Heart right ventricle (tissue), 16 donors: ENCODE results near the gene CD52. TPM values are rescaled to one million over a fixed set of nuclear protein-coding genes. Genes with fewer than 3 reads are reported as not detected.
A peak's percentile ranks its signal among the peaks of the same experiment; 100 is the strongest.

Experiments
- ATAC-seq, 8 donors: fragments of 200-7000 bp; cut with Tn5 transposase; one replicate each; pipeline ENCODE4 v1.9.1; 2020; ENCODE audit warnings: mild to moderate bottlenecking in 8 of 8, moderate library complexity in 8 of 8, moderate number of reproducible peaks in 1 of 8
- DNase-seq, 2 donors: peaks; one replicate each; pipeline ENCODE4 v3.0.0-alpha.2; 2020
- H3K27ac ChIP-seq, 10 donors: fragments of 200-600 bp; sonication (generic) in 2 of 10; one replicate each; pipeline versions ENCODE4 v1.5.0 to v1.8.0; 2020 to 2022; ENCODE audit warnings: mild to moderate bottlenecking in 3 of 10
- H3K27me3 ChIP-seq, 7 donors: fragments of 200-600 bp; one replicate each; pipeline ENCODE4 v1.8.0; 2021 to 2022; ENCODE audit warnings: mild to moderate bottlenecking in 2 of 7
- H3K36me3 ChIP-seq, 9 donors: fragments of 200-600 bp; sonication (generic) in 1 of 9; one replicate each; pipeline versions ENCODE4 v1.5.0 to v1.8.0; 2020 to 2022; ENCODE audit warnings: mild to moderate bottlenecking in 2 of 9
- H3K4me1 ChIP-seq, 9 donors: fragments of 200-600 bp; sonication (generic) in 1 of 9; one replicate each; pipeline versions ENCODE4 v1.5.0 to v1.8.0; 2020 to 2022; ENCODE audit warnings: mild to moderate bottlenecking in 4 of 9
- H3K4me3 ChIP-seq, 10 donors: fragments of 200-600 bp; sonication (generic) in 2 of 10; one replicate each; pipeline versions ENCODE4 v1.5.0 to v1.8.0; 2020 to 2022; ENCODE audit warnings: mild to moderate bottlenecking in 7 of 10, moderate library complexity in 2 of 10
- H3K9me3 ChIP-seq, 11 donors: fragments of 200-600 bp in 10 of 11; sonication (generic) in 2 of 11; one replicate each; pipeline versions ENCODE4 v1.5.0 to v1.8.0; 2013 to 2022; ENCODE audit warnings: mild to moderate bottlenecking in 2 of 11, control low read depth in 1 of 11, moderate library complexity in 1 of 11
- WGBS, 2 donors: extraction: QIAGEN DNeasy Blood & Tissue Kit; methylation state at CpG; one replicate each; pipeline ENCODE4 v1.1.7; 2013; ENCODE audit warnings: inconsistent platforms in 1 of 2; 5-methylcytosine and 5-hydroxymethylcytosine counted together
- intact Hi-C, 10 donors: fragments of 100-400 bp; cut with DNase I; formaldehyde crosslinking; loops; one replicate each; pipeline versions ENCODE4 v1.11.1 to v1.14.2; 2022
- polyA plus RNA-seq, 2 donors: library from polyadenylated mRNA; stranded (reverse); fragments of 200-250 nt; gene quantifications; one replicate each; pipeline ENCODE4 v1.2.3, GENCODE V29; 2013
- total RNA-seq, 10 donors: library from RNA; stranded (reverse); fragmentation: NEBNext Ultra II Directional in 3 of 10; extraction: Animal tissue kit (Norgen Biotek cat#: 25700) in 3 of 10; gene quantifications; one replicate each; pipeline versions ENCODE4 v1.2.1 to v1.2.4, GENCODE V29; 2021 to 2023
- TF ChIP-seq, protein P1 (sequence below), 9 donors: fragments of 200-600 bp; sonication (generic) in 2 of 9; IDR thresholded peaks; one replicate each; pipeline versions ENCODE4 v1.5.0 to v1.8.0; 2021 to 2022; ENCODE audit warnings: antibody characterized with exemption in 9 of 9, mild to moderate bottlenecking in 5 of 9, moderate library complexity in 1 of 9
- donor health status: Arrhythmogenic right ventricular cardiomyopathy.
- donor health status: ischemic (EF 13 %, LVEDD 7.1; RV severe dilation, severe dysfunction).
- donor health status: healthy with polysubstance abuse.
- donor health status: DM: no; HTN: yes; CAD: no.
- donor health status: DM: no; HTN: no; CAD: no.
- donor health status: ischemic (EF 25% LVEDD 6.9; RV normal size, moderate dysfunction).
- donor health status: ischemic (EF 25% LVEDD 5.7; RV mildly dilated, moderate dysfunction).
- donor health status: healthy.
- donor health status: DM: yes; HTN: yes; CAD: no.
- donor health status: Ischemic cardiomyopathy.
- donor health status: ischemic (EF 35%, LVEDD 5.7; RV mildly dilated, moderate dysfunction).
- donor health status: nonischemic (EF 11% LVEDD 7.7; RV severe dilation, severe dysfunction).
- donor health status: DM: yes; HTN: yes; CAD: no.
- donor health status: PGD.
- donor health status: ischemic (EF 29% LVEDD 5.4; RV normal size, mild dysfunction).
- donor health status: nonischemic (EF 23%, LVEDD 6.1; RV moderate dilation, normal function).

CD52 gene
- total and polyA plus RNA-seq, 12 donors, result 1.9 to 62.6 (median 5.9) TPM

DNA sequence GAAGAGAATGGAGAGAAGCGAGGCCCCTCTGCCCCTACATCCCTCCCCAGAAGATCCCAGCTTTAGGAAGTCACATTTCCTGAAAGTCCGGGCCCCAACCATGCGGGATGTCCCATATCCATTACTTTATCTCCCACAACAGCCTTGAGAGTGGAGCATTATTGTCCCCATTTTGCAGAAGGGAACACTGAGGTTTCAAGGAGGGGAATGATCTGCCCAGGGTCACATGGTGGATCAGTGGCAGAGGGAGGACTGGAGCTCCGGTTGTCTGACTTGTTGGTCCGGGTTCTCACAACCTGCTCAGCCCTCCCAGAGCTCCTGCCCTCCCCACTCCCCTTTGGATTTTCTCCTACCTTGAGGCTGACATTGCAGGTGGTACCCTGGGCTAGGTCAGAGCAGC lies 38.3 kb downstream of the CD52 start:
- no peak overlapping the region for H3K27ac ChIP-seq
- intact Hi-C loops, result no loop called here
- H3K4me3 ChIP-seq, result no peak overlapping the region
- TF ChIP-seq, protein P1, sequence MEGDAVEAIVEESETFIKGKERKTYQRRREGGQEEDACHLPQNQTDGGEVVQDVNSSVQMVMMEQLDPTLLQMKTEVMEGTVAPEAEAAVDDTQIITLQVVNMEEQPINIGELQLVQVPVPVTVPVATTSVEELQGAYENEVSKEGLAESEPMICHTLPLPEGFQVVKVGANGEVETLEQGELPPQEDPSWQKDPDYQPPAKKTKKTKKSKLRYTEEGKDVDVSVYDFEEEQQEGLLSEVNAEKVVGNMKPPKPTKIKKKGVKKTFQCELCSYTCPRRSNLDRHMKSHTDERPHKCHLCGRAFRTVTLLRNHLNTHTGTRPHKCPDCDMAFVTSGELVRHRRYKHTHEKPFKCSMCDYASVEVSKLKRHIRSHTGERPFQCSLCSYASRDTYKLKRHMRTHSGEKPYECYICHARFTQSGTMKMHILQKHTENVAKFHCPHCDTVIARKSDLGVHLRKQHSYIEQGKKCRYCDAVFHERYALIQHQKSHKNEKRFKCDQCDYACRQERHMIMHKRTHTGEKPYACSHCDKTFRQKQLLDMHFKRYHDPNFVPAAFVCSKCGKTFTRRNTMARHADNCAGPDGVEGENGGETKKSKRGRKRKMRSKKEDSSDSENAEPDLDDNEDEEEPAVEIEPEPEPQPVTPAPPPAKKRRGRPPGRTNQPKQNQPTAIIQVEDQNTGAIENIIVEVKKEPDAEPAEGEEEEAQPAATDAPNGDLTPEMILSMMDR (IDR thresholded peaks at IDR 0.05), result no peak
- H3K36me3 ChIP-seq, result no peaks in the 10 kb centered on the region
- no peaks in the 10 kb centered on the region for H3K9me3 ChIP-seq
- H3K4me1 ChIP-seq, result peaks cover 0 to 20% (median 10%) of the 10 kb centered on the region in 9 donors
- ATAC-seq (no peak), DNase-seq (no peak)
- H3K27me3 ChIP-seq, result peaks cover 13 to 70% (median 52%) of the 10 kb centered on the region in 7 donors
- WGBS, 2 donors, result 75 to 80% methylated on average over 5 of the region's 5 CpGs

- Histone ChIP-seq H3K27me3 (peaks cover 16 to 80% (median 63%) of the 10 kb centered on the region in 7 donors), H3K4me3 (no peak overlapping the region), H3K4me1 (peaks cover 0 to 13% (median 10%) of the 10 kb centered on the region in 9 donors), H3K36me3 (no peaks in the 10 kb centered on the region), H3K27ac (no peak overlapping the region), H3K9me3 (no peaks in the 10 kb centered on the region)
- TF ChIP-seq, protein P1 (IDR thresholded peaks at IDR 0.05), result no peak
- 71 to 75% methylated on average over 10 of the region's 10 CpGs for WGBS, 2 donors
- intact Hi-C loops, result no loop called here
- DNase-seq (no peak), ATAC-seq (no peak)
Measured at GRCh38 chr1:26357121-26357602, 39.4 kb downstream of the CD52 start.

DNA sequence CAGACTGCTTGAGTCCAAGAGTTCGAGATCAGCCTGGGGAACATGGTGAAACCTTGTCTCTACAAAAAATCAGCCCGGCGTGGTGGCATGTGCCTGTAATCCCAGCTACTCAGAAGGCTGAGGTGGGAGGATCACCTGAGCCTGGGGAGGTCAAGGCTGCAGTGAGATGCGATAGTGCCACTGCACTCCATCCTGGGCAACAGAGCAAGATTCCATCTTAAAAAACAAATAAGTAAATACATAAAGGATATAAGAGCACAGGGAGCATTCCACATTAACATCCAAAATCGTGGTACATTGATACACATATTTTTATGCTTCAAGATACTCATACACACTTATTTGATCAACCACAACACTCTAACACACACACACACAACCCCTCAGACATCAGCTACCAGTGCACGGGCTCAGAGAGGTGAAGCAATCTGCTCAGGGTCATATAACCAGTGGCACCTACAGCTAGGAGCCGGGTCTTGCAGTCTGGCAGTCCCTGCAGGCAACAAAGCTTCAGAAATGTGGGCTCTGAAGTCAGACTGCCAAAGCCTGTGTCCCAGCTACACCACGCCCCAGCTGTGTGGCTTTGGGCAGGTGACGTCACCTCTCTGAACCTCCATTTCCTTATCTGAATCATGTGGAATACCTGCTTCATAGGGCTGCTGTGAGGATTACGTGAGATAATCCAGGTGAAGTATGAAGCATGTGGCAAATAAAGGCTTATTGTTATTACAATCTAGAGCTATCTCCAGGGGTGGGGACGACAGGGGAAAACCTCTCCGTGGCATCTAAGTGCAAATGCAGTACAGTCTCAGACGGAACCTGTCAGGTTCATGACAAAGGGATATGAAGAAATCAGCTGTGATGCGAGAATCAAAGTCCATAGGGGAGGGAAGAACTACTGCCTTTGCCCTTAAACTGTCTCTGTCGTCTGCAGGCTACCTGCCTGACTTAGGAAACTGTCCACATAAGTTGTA lies 40.9 kb downstream of the CD52 start:
- no peak overlapping the region for H3K4me3 ChIP-seq
- no peak overlapping the region for H3K27ac ChIP-seq
- no peak for ATAC-seq
- WGBS, 2 donors, result 51 to 54% methylated on average over 15 of the region's 15 CpGs
- no peaks in the 10 kb centered on the region for H3K36me3 ChIP-seq
- peaks cover 16 to 92% (median 78%) of the 10 kb centered on the region in 7 donors for H3K27me3 ChIP-seq
- H3K9me3 ChIP-seq, result no peaks in the 10 kb centered on the region
- no peak for DNase-seq
- peaks cover 0 to 13% (median 10%) of the 10 kb centered on the region in 9 donors for H3K4me1 ChIP-seq
- intact Hi-C loops, result no loop called here
- TF ChIP-seq, protein P1 (IDR thresholded peaks at IDR 0.05), result no peak

DNA sequence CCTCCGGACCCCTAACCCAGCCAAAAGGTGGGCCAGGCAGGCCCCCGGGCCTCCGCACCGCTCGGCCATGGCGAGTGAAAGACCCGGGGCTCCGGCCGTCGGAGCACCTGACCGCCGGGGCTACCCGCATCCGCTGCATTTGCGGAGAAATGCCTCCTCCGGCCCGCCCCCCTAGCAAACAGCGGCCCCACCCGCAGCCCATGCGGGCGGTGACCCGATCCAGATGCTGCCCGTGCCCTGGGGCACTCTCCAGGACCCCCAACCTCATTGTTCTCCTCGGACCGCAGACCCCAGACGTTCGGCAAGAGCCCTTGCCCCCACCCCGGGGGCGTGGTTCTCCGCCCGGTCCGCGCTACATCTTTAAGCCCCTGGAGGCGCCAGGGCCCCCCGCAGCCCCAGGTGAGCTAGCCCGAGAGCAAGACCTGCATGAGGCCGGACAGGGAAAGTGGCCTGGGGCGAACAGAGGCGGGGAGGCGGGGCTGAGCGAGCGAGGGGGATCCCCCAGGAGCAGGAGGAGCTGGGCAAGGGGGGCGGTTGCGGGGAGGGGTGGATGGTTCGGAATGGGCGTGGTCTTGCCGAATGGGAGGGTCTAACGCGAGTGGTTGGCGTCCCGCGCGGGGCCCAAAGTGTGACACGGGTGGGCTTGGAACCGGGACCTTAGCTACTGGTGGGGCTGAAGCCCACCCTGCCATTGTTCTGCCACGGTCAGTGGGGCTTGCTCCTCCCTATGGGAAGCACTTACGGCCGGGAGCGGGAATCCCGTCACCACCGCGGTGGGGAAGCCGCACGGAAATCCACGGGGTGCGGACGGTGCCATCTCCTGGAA lies 42.4 kb downstream of the CD52 start:
- H3K36me3 ChIP-seq, result no peaks in the 10 kb centered on the region
- DNase-seq (no peak), ATAC-seq (no peak)
- TF ChIP-seq, protein P1 (IDR thresholded peaks at IDR 0.05), result no peak
- H3K9me3 ChIP-seq, result no peaks in the 10 kb centered on the region
- peaks cover 16 to 90% (median 82%) of the 10 kb centered on the region in 7 donors for H3K27me3 ChIP-seq
- intact Hi-C loops, result loop anchor here in 2 of 10 donors (5.0 kb wide), 2 partner anchors 253 to 258 kb away; no protein-coding TSS in a partner anchor
- H3K4me3 ChIP-seq, result peak overlapping the region in 8 of 10 donors; percentile 11 to 33 (median 24)
- H3K4me1 ChIP-seq, result peaks cover 0 to 19% (median 10%) of the 10 kb centered on the region in 9 donors
- 3% methylated on average over 67 of the region's 67 CpGs for WGBS, 2 donors
- no peak overlapping the region for H3K27ac ChIP-seq
